ENCODE results near the gene GATAD2B. TPM values are rescaled to one million over a fixed set of nuclear protein-coding genes. Genes with fewer than 3 reads are reported as not detected.
"Not testable (repeated sequence)": the region's sequence is repeated elsewhere in the genome, so short reads cannot be mapped to it uniquely, and the experiment has no call there.

Gene GATAD2B
- polyA plus RNA-seq, 4 donors, result 2.9 to 11.3 (median 4.0) TPM

DNA sequence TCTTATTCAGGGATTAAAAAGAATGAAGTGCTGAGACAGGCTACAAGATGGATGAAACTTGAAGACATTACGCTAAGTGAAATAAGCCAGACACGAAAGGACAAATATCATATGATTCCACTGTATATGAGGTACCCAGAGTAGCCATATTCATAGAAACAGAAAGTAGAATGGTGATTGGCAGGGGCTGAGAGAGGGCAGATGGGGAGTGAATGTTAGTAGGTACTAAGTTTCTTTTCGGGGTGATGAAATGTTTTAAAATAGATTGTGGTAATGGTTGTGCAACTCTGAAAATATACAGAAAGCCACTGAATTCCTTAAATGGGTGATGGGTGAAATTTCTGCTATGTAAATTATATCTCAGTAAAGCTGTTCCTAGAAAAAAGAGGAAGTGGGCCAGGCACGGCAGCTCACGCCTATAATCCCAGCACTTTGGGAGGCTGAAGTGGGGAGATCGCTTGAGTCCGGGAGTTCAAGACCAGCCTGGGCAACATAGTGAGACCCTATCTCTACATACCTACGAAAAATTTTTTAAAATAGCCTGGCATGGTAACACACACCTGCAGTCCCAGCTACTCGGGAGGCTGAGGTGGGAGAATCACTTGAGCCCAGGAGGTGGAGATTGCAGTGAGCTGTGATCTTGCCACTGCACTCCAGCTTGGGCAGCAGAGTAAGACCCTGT is 131.7 kb downstream of the GATAD2B start:
- FAIRE-seq, result no peak
- H3K27me3 ChIP-seq (ENCODE audit: control insufficient read depth in 3 of 3, insufficient read depth in 3 of 3, low read length in 3 of 3), result peaks cover 0 to 15% (median 0%) of the 10 kb centered on the region in 3 donors
- peak overlapping the region in 2 of 3 donors; percentile 87 to 95 for H3K27ac ChIP-seq (ENCODE audit: low read depth in 1 of 3, low read length in 2 of 3)
- DNase-seq, result no peak
- H3K4me1 ChIP-seq (ENCODE audit: control insufficient read depth in 3 of 3, insufficient read depth in 2 of 3, low read depth in 1 of 3, low read length in 2 of 3), result peaks cover 0 to 2% (median 0%) of the 10 kb centered on the region in 3 donors
- WGBS, 3 donors, result 46 to 68% (median 67%) methylated on average over 9 of the region's 9 CpGs
- peaks cover 0 to under 1% of the 10 kb centered on the region in 2 donors for H3K9me3 ChIP-seq (ENCODE audit: control insufficient read depth in 2 of 2, insufficient read depth in 1 of 2, low read depth in 1 of 2, low read length in 1 of 2)
- H3K4me3 ChIP-seq (ENCODE audit: low read depth in 1 of 3, low read length in 3 of 3), result peak overlapping the region in 1 of 3 donors; percentile 35
- H3K36me3 ChIP-seq (ENCODE audit: control insufficient read depth in 3 of 3, insufficient read depth in 2 of 3, low read depth in 1 of 3, low read length in 3 of 3), result no peaks in the 10 kb centered on the region

DNA sequence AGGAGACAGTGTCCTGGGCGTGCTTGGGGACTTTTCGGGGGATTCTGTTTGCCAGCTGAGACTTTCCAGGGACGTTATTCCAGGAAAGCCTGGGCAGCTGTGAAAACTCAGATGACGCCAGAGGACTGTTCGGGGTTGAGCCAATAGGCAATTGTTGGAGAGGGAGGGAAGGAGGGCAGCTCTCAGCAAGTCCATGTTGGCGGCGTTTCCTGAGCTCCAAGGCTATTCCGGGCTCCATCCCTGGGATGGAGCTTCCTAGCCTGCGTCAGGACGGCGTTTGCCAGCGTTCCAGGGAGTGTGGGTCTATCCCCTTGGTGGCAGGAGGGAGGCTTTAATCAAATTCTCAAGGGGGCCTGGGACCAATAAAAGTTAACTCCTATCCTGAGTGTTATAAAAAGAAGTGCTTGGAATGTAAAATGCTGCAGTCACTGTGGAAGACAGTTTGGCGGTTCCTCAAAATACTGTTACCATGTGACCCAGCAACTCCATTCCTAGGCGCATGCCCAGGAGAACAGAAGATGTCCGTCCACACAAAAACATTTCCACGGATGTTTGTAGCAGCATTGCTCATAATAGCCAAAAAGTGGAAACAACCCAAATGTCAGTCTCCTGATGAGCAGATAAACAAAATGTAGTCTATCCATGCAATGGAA is 132.3 kb downstream of the GATAD2B start:
- Histone ChIP-seq H3K27ac (ENCODE audit: low read depth in 1 of 3, low read length in 2 of 3) (peak overlapping the region; percentile 25 to 95 (median 87)), H3K9me3 (ENCODE audit: control insufficient read depth in 2 of 2, insufficient read depth in 1 of 2, low read depth in 1 of 2, low read length in 1 of 2) (peaks cover 0 to 2% of the 10 kb centered on the region in 2 donors), H3K4me1 (ENCODE audit: control insufficient read depth in 3 of 3, insufficient read depth in 2 of 3, low read depth in 1 of 3, low read length in 2 of 3) (peaks cover 0 to 2% (median 0%) of the 10 kb centered on the region in 3 donors), H3K4me3 (ENCODE audit: low read depth in 1 of 3, low read length in 3 of 3) (peak overlapping the region in 1 of 3 donors; percentile 35), H3K27me3 (ENCODE audit: control insufficient read depth in 3 of 3, insufficient read depth in 3 of 3, low read length in 3 of 3) (peaks cover 0 to 15% (median 0%) of the 10 kb centered on the region in 3 donors), H3K36me3 (ENCODE audit: control insufficient read depth in 3 of 3, insufficient read depth in 2 of 3, low read depth in 1 of 3, low read length in 3 of 3) (no peaks in the 10 kb centered on the region)
- peak in 1 of 2 donors; percentile 64 for DNase-seq
- no peak for FAIRE-seq
- 40 to 68% (median 51%) methylated on average over 16 of the region's 16 CpGs for WGBS, 3 donors

DNA sequence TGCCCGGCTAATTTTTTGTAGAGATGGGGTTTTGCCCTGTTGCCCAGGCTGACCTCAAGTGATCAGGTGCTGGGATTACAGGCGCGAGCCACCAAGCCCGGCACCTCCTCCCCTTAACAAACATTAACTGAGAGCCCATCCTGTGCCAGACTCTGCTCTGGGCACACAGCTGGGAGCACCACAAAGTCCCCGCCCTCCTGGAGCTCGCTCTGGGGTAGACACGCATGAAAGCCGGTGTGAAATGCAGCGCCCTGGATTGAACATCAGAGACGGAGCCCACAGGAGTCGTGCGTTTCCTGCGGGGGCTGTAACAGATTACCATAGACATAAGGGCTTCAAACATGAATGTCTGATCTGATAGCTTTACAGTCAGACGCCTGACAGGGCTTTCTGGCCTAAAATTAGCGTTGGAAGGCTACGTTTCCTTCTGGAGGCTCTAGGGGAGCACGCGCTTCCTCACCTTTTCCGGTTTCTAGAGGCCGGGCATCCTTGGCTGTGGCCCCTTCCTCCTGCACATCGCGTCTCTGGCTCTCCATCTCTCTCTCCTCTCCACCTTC is 133.2 kb downstream of the GATAD2B start:
- FAIRE-seq (no peak), DNase-seq (no peak)
- Histone ChIP-seq H3K9me3 (ENCODE audit: control insufficient read depth in 2 of 2, insufficient read depth in 1 of 2, low read depth in 1 of 2, low read length in 1 of 2) (peaks cover 0 to 2% of the 10 kb centered on the region in 2 donors), H3K4me3 (ENCODE audit: low read depth in 1 of 3, low read length in 3 of 3) (peak overlapping the region in 1 of 3 donors; percentile 35), H3K27ac (ENCODE audit: low read depth in 1 of 3, low read length in 2 of 3) (peak overlapping the region in 2 of 3 donors; percentile 87 to 95), H3K27me3 (ENCODE audit: control insufficient read depth in 3 of 3, insufficient read depth in 3 of 3, low read length in 3 of 3) (peaks cover 0 to 15% (median 0%) of the 10 kb centered on the region in 3 donors), H3K36me3 (ENCODE audit: control insufficient read depth in 3 of 3, insufficient read depth in 2 of 3, low read depth in 1 of 3, low read length in 3 of 3) (no peaks in the 10 kb centered on the region), H3K4me1 (ENCODE audit: control insufficient read depth in 3 of 3, insufficient read depth in 2 of 3, low read depth in 1 of 3, low read length in 2 of 3) (peaks cover 0 to 2% (median 0%) of the 10 kb centered on the region in 3 donors)
- 34 to 38% (median 35%) methylated on average over 20 to 22 of the region's 22 CpGs for WGBS, 3 donors

DNA sequence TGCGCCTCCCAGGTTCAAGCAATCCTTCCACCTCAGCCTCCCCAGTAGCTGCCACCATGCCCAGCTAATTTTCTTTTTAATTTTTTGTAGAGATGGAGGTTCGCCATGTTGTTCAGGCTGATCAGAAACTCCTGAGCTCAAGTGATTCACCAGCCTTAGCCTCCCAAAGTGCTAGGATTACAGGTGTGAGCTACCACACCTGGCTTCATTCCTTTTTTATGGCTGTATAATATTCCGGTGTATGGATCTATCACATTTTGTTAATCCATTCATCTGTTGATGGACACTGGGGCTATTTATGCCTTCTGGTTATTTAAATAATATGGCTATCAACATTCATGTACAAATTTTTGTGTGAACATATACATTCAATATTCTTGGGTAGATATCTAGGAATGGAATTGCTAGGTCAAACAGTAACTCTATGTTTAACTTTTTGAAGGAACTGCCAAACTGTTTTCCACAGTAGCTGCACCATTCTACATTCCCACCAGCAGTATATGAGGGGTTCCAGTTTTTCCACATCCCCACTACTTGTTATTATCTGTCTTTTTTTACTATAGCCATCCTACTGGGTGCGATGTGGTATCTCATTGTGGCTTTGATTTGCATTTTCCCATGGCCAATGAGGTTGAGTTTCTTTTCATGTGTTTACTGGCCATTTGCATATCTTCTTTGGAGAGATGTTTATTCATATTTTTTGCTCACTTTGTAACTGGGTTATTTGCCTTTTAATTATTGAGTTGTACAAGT is 136.6 kb downstream of the GATAD2B start:
- WGBS, 3 donors, result 90 to 95% (median 92%) methylated on average over 4 of the region's 4 CpGs
- no peak overlapping the region for H3K4me3 ChIP-seq (ENCODE audit: low read depth in 1 of 3, low read length in 3 of 3)
- no peaks in the 10 kb centered on the region for H3K36me3 ChIP-seq (ENCODE audit: control insufficient read depth in 3 of 3, insufficient read depth in 2 of 3, low read depth in 1 of 3, low read length in 3 of 3)
- FAIRE-seq (no peak), DNase-seq (no peak)
- H3K4me1 ChIP-seq (ENCODE audit: control insufficient read depth in 3 of 3, insufficient read depth in 2 of 3, low read depth in 1 of 3, low read length in 2 of 3), result peaks cover 2 to 7% (median 2%) of the 10 kb centered on the region in 3 donors
- H3K27ac ChIP-seq (ENCODE audit: low read depth in 1 of 3, low read length in 2 of 3), result no peak overlapping the region
- peaks cover 0 to 2% of the 10 kb centered on the region in 2 donors for H3K9me3 ChIP-seq (ENCODE audit: control insufficient read depth in 2 of 2, insufficient read depth in 1 of 2, low read depth in 1 of 2, low read length in 1 of 2)
- H3K27me3 ChIP-seq (ENCODE audit: control insufficient read depth in 3 of 3, insufficient read depth in 3 of 3, low read length in 3 of 3), result peaks cover 0 to 15% (median 0%) of the 10 kb centered on the region in 3 donors

DNA sequence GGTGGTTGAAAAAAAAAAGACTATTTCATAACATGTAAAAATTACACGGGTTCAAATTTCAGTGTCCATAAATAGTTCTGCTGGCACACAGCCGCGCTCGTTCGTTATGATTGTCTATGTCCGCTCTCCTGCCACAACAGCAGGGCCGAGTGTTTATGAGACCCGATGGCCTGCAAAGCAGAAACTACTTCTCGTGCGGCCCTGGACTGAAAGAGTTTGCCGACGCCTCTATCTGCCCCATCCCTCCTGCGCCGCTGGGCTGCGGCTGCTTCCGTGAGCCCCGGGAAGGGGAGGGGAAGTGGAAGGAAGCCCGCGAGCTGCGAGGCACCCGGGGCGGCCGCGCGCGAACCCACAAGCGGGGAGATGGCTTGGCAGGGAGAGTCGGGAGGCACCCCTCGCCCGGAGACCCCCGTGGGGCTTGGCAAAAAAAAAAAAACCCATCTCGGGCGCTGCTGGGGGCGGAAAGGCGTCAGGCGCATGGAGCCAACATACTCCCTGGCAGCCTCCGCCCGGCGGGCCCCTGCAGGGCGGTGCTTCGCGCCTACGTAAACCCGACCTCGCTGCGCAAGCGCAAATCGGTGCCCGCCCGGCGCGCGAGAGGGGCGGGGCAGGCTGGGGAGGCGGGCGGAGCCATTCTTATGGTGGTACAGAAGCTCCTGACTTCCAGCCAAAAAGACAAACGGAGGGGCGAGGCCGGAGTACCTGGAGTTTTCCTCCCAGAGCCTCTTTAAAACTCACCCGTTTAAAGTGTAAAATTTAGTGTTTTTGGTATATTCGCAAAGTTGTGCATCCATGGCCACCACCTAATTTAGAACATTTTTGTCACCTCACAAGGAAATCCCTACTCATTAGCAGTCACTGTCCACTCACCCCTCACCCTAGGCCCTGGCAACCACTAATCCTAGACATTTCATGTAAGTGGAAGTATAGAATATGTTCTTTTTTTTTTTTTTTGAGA is 139.3 kb downstream of the GATAD2B start:
- H3K9me3 ChIP-seq (ENCODE audit: control insufficient read depth in 2 of 2, insufficient read depth in 1 of 2, low read depth in 1 of 2, low read length in 1 of 2), result peaks cover 0 to 2% of the 10 kb centered on the region in 2 donors
- H3K4me3 ChIP-seq (ENCODE audit: low read depth in 1 of 3, low read length in 3 of 3), result peak overlapping the region; percentile 66 to 73 (median 70)
- H3K27ac ChIP-seq (ENCODE audit: low read depth in 1 of 3, low read length in 2 of 3), result peak overlapping the region; percentile 85 to 97 (median 95)
- FAIRE-seq (no peak), DNase-seq (peak; percentile 87 to 97)
- no peaks in the 10 kb centered on the region for H3K27me3 ChIP-seq (ENCODE audit: control insufficient read depth in 3 of 3, insufficient read depth in 3 of 3, low read length in 3 of 3)
- H3K36me3 ChIP-seq (ENCODE audit: control insufficient read depth in 3 of 3, insufficient read depth in 2 of 3, low read depth in 1 of 3, low read length in 3 of 3), result peaks cover 0 to 19% (median 0%) of the 10 kb centered on the region in 3 donors
- WGBS, 3 donors, result 0 to 1% (median 0%) methylated on average over 53 to 61 of the region's 61 CpGs
- peaks cover 2 to 15% (median 5%) of the 10 kb centered on the region in 3 donors for H3K4me1 ChIP-seq (ENCODE audit: control insufficient read depth in 3 of 3, insufficient read depth in 2 of 3, low read depth in 1 of 3, low read length in 2 of 3)

DNA sequence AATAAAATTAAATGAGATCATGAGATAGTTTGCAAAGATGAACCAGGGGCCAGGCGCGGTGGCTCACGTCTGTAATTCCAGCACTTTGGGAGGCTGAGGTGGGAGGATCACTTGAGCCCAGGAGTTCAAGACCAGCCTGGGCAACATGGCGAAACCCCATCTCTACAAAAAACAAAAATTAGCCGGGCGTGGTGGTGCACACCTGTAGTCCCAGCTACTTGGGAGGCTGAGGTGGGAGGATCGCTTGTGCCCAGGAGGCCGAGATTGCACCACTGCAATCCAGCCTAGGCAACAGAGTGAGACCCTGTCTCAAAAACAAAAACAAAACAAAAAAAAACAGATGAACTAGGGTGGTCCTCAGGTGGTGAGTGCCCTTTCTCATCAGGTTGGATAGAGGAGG is 140.1 kb downstream of the GATAD2B start:
- H3K27me3 ChIP-seq (ENCODE audit: control insufficient read depth in 3 of 3, insufficient read depth in 3 of 3, low read length in 3 of 3); DNase-seq; H3K9me3 ChIP-seq (ENCODE audit: control insufficient read depth in 2 of 2, insufficient read depth in 1 of 2, low read depth in 1 of 2, low read length in 1 of 2); FAIRE-seq: not testable (repeated sequence)
- peaks cover 2 to 15% (median 5%) of the 10 kb centered on the region in 3 donors for H3K4me1 ChIP-seq (ENCODE audit: control insufficient read depth in 3 of 3, insufficient read depth in 2 of 3, low read depth in 1 of 3, low read length in 2 of 3)
- H3K36me3 ChIP-seq (ENCODE audit: control insufficient read depth in 3 of 3, insufficient read depth in 2 of 3, low read depth in 1 of 3, low read length in 3 of 3), result peaks cover 0 to 26% (median 0%) of the 10 kb centered on the region in 3 donors
- peak overlapping the region in 1 of 3 donors; percentile 73 for H3K4me3 ChIP-seq (ENCODE audit: low read depth in 1 of 3, low read length in 3 of 3)
- H3K27ac ChIP-seq (ENCODE audit: low read depth in 1 of 3, low read length in 2 of 3), result peak overlapping the region; percentile 85 to 97 (median 95)
- 85 to 91% (median 87%) methylated on average over 8 of the region's 8 CpGs for WGBS, 3 donors

DNA sequence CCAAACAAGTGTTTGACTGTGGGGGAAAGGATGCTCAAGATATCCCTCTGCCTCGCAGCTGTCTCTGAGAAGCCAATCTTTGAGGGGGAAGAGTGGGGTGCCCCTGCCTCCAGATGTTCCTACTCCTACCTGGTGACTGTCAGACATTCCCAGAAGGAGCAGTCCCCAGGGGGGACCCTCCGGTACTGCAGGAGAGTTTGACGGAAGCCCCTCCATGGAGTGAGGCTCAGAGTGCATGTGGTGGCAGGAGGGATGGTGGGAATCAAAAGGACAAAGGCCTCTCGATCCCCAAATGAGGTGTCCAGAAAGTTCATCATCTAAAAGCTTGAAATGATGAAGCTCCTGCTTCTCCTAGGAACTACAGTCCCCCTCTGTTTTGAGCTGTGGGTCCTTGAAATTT is 142.2 kb downstream of the GATAD2B start:
- Histone ChIP-seq H3K4me3 (ENCODE audit: low read depth in 1 of 3, low read length in 3 of 3) (no peak overlapping the region), H3K9me3 (ENCODE audit: control insufficient read depth in 2 of 2, insufficient read depth in 1 of 2, low read depth in 1 of 2, low read length in 1 of 2) (no peaks in the 10 kb centered on the region), H3K36me3 (ENCODE audit: control insufficient read depth in 3 of 3, insufficient read depth in 2 of 3, low read depth in 1 of 3, low read length in 3 of 3) (peaks cover 0 to 39% (median 0%) of the 10 kb centered on the region in 3 donors), H3K27me3 (ENCODE audit: control insufficient read depth in 3 of 3, insufficient read depth in 3 of 3, low read length in 3 of 3) (no peaks in the 10 kb centered on the region), H3K4me1 (ENCODE audit: control insufficient read depth in 3 of 3, insufficient read depth in 2 of 3, low read depth in 1 of 3, low read length in 2 of 3) (peaks cover 2 to 28% (median 13%) of the 10 kb centered on the region in 3 donors), H3K27ac (ENCODE audit: low read depth in 1 of 3, low read length in 2 of 3) (no peak overlapping the region)
- FAIRE-seq (no peak), DNase-seq (no peak)
- 53 to 80% (median 71%) methylated on average over 4 of the region's 4 CpGs for WGBS, 3 donors

Data from small intestine (tissue), 7 donors.